ENCODE measurements around the gene CTNNBIP1. TPM values are rescaled to one million over a fixed set of nuclear protein-coding genes. Genes with fewer than 3 reads are reported as not detected.

CTNNBIP1 gene
- total RNA-seq, 1 donor from 2014 or later: 106 TPM

- no peaks in the 10 kb centered on the region for H3K4me1 Mint-ChIP-seq (ENCODE audit: unreplicated experiment)
- H3K27ac Mint-ChIP-seq (ENCODE audit: unreplicated experiment): no peak overlapping the region
- no peak overlapping the region for H3K4me3 Mint-ChIP-seq (ENCODE audit: unreplicated experiment)
- no peak for DNase-seq (ENCODE audit: low spot score)
- H3K9me3 Mint-ChIP-seq (ENCODE audit: unreplicated experiment): no peaks in the 10 kb centered on the region
- peaks cover 12% of the 10 kb centered on the region for H3K36me3 Mint-ChIP-seq (ENCODE audit: low read depth, unreplicated experiment)
- no peaks in the 10 kb centered on the region for H3K27me3 Mint-ChIP-seq (ENCODE audit: unreplicated experiment)
- TF ChIP-seq, protein P1, sequence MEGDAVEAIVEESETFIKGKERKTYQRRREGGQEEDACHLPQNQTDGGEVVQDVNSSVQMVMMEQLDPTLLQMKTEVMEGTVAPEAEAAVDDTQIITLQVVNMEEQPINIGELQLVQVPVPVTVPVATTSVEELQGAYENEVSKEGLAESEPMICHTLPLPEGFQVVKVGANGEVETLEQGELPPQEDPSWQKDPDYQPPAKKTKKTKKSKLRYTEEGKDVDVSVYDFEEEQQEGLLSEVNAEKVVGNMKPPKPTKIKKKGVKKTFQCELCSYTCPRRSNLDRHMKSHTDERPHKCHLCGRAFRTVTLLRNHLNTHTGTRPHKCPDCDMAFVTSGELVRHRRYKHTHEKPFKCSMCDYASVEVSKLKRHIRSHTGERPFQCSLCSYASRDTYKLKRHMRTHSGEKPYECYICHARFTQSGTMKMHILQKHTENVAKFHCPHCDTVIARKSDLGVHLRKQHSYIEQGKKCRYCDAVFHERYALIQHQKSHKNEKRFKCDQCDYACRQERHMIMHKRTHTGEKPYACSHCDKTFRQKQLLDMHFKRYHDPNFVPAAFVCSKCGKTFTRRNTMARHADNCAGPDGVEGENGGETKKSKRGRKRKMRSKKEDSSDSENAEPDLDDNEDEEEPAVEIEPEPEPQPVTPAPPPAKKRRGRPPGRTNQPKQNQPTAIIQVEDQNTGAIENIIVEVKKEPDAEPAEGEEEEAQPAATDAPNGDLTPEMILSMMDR (IDR thresholded peaks at IDR 0.05; ENCODE audit: unreplicated experiment): no peak
These were observed 57.4 kb downstream of the CTNNBIP1 start for GRCh38 chr1:9852410-9853248.

GRCh38 chr1:9852004-9852403 is 58.1 kb downstream of the CTNNBIP1 start:
- H3K9me3 Mint-ChIP-seq (ENCODE audit: unreplicated experiment): no peaks in the 10 kb centered on the region
- no peak overlapping the region for H3K27ac Mint-ChIP-seq (ENCODE audit: unreplicated experiment)
- H3K27me3 Mint-ChIP-seq (ENCODE audit: unreplicated experiment): no peaks in the 10 kb centered on the region
- TF ChIP-seq, protein P1 (IDR thresholded peaks at IDR 0.05; ENCODE audit: unreplicated experiment): no peak
- peaks cover 11% of the 10 kb centered on the region for H3K36me3 Mint-ChIP-seq (ENCODE audit: low read depth, unreplicated experiment)
- no peak for DNase-seq (ENCODE audit: low spot score)
- H3K4me3 Mint-ChIP-seq (ENCODE audit: unreplicated experiment): no peak overlapping the region
- no peaks in the 10 kb centered on the region for H3K4me1 Mint-ChIP-seq (ENCODE audit: unreplicated experiment)

GRCh38 chr1:9850442-9851162 is 59.5 kb downstream of the CTNNBIP1 start:
- no peak for DNase-seq (ENCODE audit: low spot score)
- H3K4me3 Mint-ChIP-seq (ENCODE audit: unreplicated experiment): no peak overlapping the region
- TF ChIP-seq, protein P1 (IDR thresholded peaks at IDR 0.05; ENCODE audit: unreplicated experiment): no peak
- H3K36me3 Mint-ChIP-seq (ENCODE audit: low read depth, unreplicated experiment): peaks cover 11% of the 10 kb centered on the region
- no peak overlapping the region for H3K27ac Mint-ChIP-seq (ENCODE audit: unreplicated experiment)
- H3K4me1 Mint-ChIP-seq (ENCODE audit: unreplicated experiment): no peaks in the 10 kb centered on the region
- no peaks in the 10 kb centered on the region for H3K9me3 Mint-ChIP-seq (ENCODE audit: unreplicated experiment)
- peaks cover 3% of the 10 kb centered on the region for H3K27me3 Mint-ChIP-seq (ENCODE audit: unreplicated experiment)

GRCh38 chr1:9849691-9850441 is 60.2 kb downstream of the CTNNBIP1 start:
- peaks cover 2% of the 10 kb centered on the region for H3K4me1 Mint-ChIP-seq (ENCODE audit: unreplicated experiment)
- TF ChIP-seq, protein P1 (IDR thresholded peaks at IDR 0.05; ENCODE audit: unreplicated experiment): no peak
- peaks cover 11% of the 10 kb centered on the region for H3K36me3 Mint-ChIP-seq (ENCODE audit: low read depth, unreplicated experiment)
- no peak overlapping the region for H3K27ac Mint-ChIP-seq (ENCODE audit: unreplicated experiment)
- no peak overlapping the region for H3K4me3 Mint-ChIP-seq (ENCODE audit: unreplicated experiment)
- H3K27me3 Mint-ChIP-seq (ENCODE audit: unreplicated experiment): peaks cover 6% of the 10 kb centered on the region
- H3K9me3 Mint-ChIP-seq (ENCODE audit: unreplicated experiment): no peaks in the 10 kb centered on the region
- DNase-seq (ENCODE audit: low spot score): no peak
